DND-41 (cell line): ENCODE measurements around the gene KHDC4.

Experiments used
- ATAC-seq: fragments of 200-7000 bp; cut with Tn5 transposase; 3 replicates; pipeline ENCODE4 v1.9.1; 2021; ENCODE audit warnings: low read depth; ENCODE audit not compliant: insufficient read depth
- DNase-seq: peaks from one replicate; pipeline ENCODE4 v3.0.0-alpha.2; 2020
- H2AFZ ChIP-seq: 2 replicates; pipeline ENCODE4 v1.6.0; 2012; ENCODE audit warnings: low read depth, low read length
- H3K27ac ChIP-seq: 2 replicates; pipeline ENCODE4 v1.5.1; 2012; ENCODE audit warnings: low read length, inconsistent platforms
- H3K27me3 ChIP-seq: fragments of 200-600 bp; sonication (generic); 2 replicates; pipeline ENCODE4 v1.6.0; 2012; ENCODE audit warnings: low read length, mild to moderate bottlenecking, inconsistent platforms; ENCODE audit not compliant: insufficient read depth, poor library complexity
- H3K36me3 ChIP-seq: 2 replicates; pipeline ENCODE4 v1.5.1; 2012; ENCODE audit warnings: low read length, inconsistent platforms; ENCODE audit not compliant: insufficient read depth
- H3K4me1 ChIP-seq: 2 replicates; pipeline ENCODE4 v1.5.1; 2012; ENCODE audit warnings: mild to moderate bottlenecking, low read length; ENCODE audit not compliant: insufficient read depth
- H3K4me2 ChIP-seq: 2 replicates; pipeline ENCODE4 v1.6.0; 2012; ENCODE audit warnings: mild to moderate bottlenecking, moderate library complexity, low read length, inconsistent platforms; ENCODE audit not compliant: insufficient read depth
- H3K4me3 ChIP-seq, 2 experiments: fragments of 200-600 bp in 1 of 2; shearing (Covaris generic) in 1 of 2; 2 replicates each; pipeline ENCODE4 v1.5.1; 2012 to 2016; ENCODE audit warnings: inconsistent platforms in 2 of 2, low read length in 2 of 2, mild to moderate bottlenecking in 2 of 2, low read depth in 1 of 2, moderate library complexity in 1 of 2
- H3K79me2 ChIP-seq: 2 replicates; pipeline ENCODE4 v1.6.0; 2012; ENCODE audit warnings: low read length, inconsistent platforms; ENCODE audit not compliant: insufficient read depth
- H3K9ac ChIP-seq: 2 replicates; pipeline ENCODE4 v1.6.0; 2012; ENCODE audit warnings: low read depth, mild to moderate bottlenecking, inconsistent platforms, low read length, moderate library complexity
- H3K9me3 ChIP-seq: 2 replicates; pipeline ENCODE4 v1.5.1; 2012; ENCODE audit warnings: low read length, moderate library complexity, mild to moderate bottlenecking, inconsistent platforms; ENCODE audit not compliant: insufficient read depth, severe bottlenecking
- H4K20me1 ChIP-seq: 2 replicates; pipeline ENCODE4 v1.6.0; 2012; ENCODE audit warnings: low read length; ENCODE audit not compliant: insufficient read depth
- EZH2 ChIP-seq: IDR thresholded peaks from 3 replicates; pipeline ENCODE4 v1.6.1; 2012; ENCODE audit warnings: borderline replicate concordance, low read depth, mild to moderate bottlenecking, moderate library complexity, low read length, inconsistent platforms; ENCODE audit not compliant: severe bottlenecking
- TF ChIP-seq, protein P1 (sequence below): IDR thresholded peaks from 2 replicates; pipeline ENCODE4 v1.5.1; 2012; ENCODE audit warnings: borderline replicate concordance, low read length, moderate library complexity, mild to moderate bottlenecking; ENCODE audit not compliant: poor library complexity, severe bottlenecking; ENCODE audit errors: extremely low read depth

The KHDC4 gene

GRCh38 chr1:155967341-155968050, 33.3 kb upstream of the KHDC4 start:
- Histone ChIP-seq H3K27ac (no peak overlapping the region), H2AFZ (no peak overlapping the region), H3K36me3 (peaks cover 89% of the 10 kb centered on the region), H4K20me1 (peaks cover 75% of the 10 kb centered on the region), H3K79me2 (peaks cover 71% of the 10 kb centered on the region), H3K27me3 (no peaks in the 10 kb centered on the region), H3K9me3 (no peaks in the 10 kb centered on the region), H3K4me2 (no peak overlapping the region), H3K9ac (no peak overlapping the region), H3K4me1 (0 out of 2 replicates have a peak, but pooled peaks cover 10% of the 10 kb centered on the region), H3K4me3 (no peak overlapping the region)
- no peak for TF ChIP-seq EZH2
- TF ChIP-seq, protein P1, sequence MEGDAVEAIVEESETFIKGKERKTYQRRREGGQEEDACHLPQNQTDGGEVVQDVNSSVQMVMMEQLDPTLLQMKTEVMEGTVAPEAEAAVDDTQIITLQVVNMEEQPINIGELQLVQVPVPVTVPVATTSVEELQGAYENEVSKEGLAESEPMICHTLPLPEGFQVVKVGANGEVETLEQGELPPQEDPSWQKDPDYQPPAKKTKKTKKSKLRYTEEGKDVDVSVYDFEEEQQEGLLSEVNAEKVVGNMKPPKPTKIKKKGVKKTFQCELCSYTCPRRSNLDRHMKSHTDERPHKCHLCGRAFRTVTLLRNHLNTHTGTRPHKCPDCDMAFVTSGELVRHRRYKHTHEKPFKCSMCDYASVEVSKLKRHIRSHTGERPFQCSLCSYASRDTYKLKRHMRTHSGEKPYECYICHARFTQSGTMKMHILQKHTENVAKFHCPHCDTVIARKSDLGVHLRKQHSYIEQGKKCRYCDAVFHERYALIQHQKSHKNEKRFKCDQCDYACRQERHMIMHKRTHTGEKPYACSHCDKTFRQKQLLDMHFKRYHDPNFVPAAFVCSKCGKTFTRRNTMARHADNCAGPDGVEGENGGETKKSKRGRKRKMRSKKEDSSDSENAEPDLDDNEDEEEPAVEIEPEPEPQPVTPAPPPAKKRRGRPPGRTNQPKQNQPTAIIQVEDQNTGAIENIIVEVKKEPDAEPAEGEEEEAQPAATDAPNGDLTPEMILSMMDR = no peak
- DNase-seq = no peak
- ATAC-seq = no peak

DNA sequence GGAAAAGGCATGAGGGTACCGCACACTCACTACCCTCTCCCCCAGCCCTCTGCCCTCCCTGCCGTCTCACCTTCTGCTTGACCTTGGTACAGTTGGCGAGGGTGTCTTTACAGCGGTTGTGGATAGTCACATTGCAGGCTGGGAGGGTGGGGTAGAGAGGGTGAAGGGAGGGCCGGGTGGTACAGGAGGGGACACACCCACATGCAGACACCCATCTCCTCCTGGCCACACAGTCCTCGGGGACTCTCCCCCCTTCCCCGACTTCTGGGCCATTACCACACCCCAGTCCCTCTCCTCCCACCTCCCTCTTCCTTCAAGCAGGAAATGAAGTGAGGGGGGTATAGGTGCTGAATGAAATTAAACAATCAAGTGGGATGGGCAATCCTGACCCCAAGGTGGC, 32.5 kb upstream of the KHDC4 start:
- Histone ChIP-seq H2AFZ (no peak overlapping the region), H3K4me1 (0 out of 2 replicates have a peak, but pooled peaks cover 5% of the 10 kb centered on the region), H3K36me3 (peaks cover 90% of the 10 kb centered on the region), H3K27me3 (no peaks in the 10 kb centered on the region), H3K4me3 (no peak overlapping the region), H4K20me1 (peaks cover 73% of the 10 kb centered on the region), H3K27ac (no peak overlapping the region), H3K9ac (no peak overlapping the region), H3K79me2 (peaks cover 64% of the 10 kb centered on the region), H3K9me3 (no peaks in the 10 kb centered on the region), H3K4me2 (no peak overlapping the region)
- DNase-seq (no peak), ATAC-seq (no peak)
- no peak for TF ChIP-seq EZH2
- TF ChIP-seq, protein P1 = no peak

GRCh38 chr1:155966135-155966534, 31.9 kb upstream of the KHDC4 start:
- no peaks in the 10 kb centered on the region for H3K9me3 ChIP-seq
- peaks cover 94% of the 10 kb centered on the region for H3K36me3 ChIP-seq
- ATAC-seq (no peak), DNase-seq (no peak)
- TF ChIP-seq, protein P1 = peak; percentile 55
- no peak for TF ChIP-seq EZH2
- H3K9ac ChIP-seq = no peak overlapping the region
- H3K79me2 ChIP-seq = peaks cover 59% of the 10 kb centered on the region
- H3K4me2 ChIP-seq = no peak overlapping the region
- no peak overlapping the region for H3K4me3 ChIP-seq
- H3K4me1 ChIP-seq = 0 out of 2 replicates have a peak, but pooled peaks cover 5% of the 10 kb centered on the region
- H3K27me3 ChIP-seq = no peaks in the 10 kb centered on the region
- H4K20me1 ChIP-seq = peaks cover 74% of the 10 kb centered on the region
- H3K27ac ChIP-seq = no peak overlapping the region
- H2AFZ ChIP-seq = no peak overlapping the region
